HL-60 (cell line): ENCODE data around the gene PTGES3L.

Experiments
- GABPA ChIP-seq: IDR thresholded peaks from 2 replicates; pipeline ENCODE4 v1.6.1; 2012; ENCODE audit warnings: low read depth
- POLR2AphosphoS5 ChIP-seq: IDR thresholded peaks from 2 replicates; pipeline ENCODE4 v1.6.1; 2012; ENCODE audit warnings: low read depth
- TF ChIP-seq, protein P1 (sequence below): IDR thresholded peaks from one replicate; pipeline ENCODE4 v1.5.1; 2011; ENCODE audit warnings: low read length, control low read depth, inconsistent platforms; ENCODE audit not compliant: insufficient read depth
- TF ChIP-seq, protein P2 (sequence below): IDR thresholded peaks from 2 replicates; pipeline ENCODE4 v1.6.1; 2012; ENCODE audit warnings: low read depth; ENCODE audit not compliant: insufficient replicate concordance

DNA sequence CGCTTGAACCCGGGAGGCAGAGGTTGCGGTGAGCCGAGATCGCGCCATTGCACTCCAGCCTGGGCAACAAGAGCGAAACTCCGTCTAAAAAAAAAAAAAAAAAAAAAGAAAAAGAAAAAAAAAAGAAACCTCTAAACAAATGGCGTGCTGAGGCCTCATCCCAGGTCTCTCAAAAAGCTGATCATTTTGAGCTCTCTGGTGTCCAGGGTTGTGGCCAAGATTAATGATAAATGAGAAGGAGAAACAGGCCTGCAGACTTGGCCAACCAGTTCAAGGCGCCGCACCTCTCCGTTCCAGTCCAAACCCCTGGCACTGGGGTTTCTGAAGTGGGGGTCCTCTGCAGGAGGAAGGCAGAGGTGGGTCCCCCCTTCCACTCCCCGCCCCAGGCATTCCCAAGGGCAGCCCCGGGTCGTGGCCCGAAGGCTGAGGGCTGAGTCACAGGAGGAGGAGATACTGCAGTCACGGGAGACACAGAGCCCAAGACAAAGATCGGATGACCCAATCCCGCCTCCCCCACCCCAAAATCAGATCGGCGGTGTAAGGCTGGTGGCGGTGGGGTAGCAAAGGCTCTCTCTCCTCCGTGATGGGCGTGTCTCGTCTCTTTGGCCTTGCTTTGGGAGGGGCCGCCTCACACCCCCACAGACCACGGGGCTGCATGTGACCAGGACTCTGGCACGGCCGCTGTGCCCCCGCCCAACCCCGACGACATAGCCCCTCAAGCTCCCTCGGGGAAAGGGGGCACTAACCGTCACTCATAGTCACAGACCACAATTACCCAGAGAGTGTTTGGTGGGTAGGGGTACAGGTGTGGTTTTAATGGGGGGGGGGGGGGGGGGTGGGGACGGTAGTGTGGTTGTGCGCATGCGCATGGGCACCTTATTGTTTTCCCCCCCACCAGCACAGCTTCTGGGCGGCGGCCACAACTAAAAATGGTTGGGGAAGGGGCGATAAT is 41.2 kb upstream of the PTGES3L start:
- TF ChIP-seq, protein P1, sequence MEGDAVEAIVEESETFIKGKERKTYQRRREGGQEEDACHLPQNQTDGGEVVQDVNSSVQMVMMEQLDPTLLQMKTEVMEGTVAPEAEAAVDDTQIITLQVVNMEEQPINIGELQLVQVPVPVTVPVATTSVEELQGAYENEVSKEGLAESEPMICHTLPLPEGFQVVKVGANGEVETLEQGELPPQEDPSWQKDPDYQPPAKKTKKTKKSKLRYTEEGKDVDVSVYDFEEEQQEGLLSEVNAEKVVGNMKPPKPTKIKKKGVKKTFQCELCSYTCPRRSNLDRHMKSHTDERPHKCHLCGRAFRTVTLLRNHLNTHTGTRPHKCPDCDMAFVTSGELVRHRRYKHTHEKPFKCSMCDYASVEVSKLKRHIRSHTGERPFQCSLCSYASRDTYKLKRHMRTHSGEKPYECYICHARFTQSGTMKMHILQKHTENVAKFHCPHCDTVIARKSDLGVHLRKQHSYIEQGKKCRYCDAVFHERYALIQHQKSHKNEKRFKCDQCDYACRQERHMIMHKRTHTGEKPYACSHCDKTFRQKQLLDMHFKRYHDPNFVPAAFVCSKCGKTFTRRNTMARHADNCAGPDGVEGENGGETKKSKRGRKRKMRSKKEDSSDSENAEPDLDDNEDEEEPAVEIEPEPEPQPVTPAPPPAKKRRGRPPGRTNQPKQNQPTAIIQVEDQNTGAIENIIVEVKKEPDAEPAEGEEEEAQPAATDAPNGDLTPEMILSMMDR = no peak
- TF ChIP-seq POLR2AphosphoS5 = peak; percentile 74
- TF ChIP-seq GABPA = no peak
- TF ChIP-seq, protein P2, sequence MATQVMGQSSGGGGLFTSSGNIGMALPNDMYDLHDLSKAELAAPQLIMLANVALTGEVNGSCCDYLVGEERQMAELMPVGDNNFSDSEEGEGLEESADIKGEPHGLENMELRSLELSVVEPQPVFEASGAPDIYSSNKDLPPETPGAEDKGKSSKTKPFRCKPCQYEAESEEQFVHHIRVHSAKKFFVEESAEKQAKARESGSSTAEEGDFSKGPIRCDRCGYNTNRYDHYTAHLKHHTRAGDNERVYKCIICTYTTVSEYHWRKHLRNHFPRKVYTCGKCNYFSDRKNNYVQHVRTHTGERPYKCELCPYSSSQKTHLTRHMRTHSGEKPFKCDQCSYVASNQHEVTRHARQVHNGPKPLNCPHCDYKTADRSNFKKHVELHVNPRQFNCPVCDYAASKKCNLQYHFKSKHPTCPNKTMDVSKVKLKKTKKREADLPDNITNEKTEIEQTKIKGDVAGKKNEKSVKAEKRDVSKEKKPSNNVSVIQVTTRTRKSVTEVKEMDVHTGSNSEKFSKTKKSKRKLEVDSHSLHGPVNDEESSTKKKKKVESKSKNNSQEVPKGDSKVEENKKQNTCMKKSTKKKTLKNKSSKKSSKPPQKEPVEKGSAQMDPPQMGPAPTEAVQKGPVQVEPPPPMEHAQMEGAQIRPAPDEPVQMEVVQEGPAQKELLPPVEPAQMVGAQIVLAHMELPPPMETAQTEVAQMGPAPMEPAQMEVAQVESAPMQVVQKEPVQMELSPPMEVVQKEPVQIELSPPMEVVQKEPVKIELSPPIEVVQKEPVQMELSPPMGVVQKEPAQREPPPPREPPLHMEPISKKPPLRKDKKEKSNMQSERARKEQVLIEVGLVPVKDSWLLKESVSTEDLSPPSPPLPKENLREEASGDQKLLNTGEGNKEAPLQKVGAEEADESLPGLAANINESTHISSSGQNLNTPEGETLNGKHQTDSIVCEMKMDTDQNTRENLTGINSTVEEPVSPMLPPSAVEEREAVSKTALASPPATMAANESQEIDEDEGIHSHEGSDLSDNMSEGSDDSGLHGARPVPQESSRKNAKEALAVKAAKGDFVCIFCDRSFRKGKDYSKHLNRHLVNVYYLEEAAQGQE = no peak
